CD1c-positive myeloid dendritic cell (primary cell): ENCODE data around the gene BAHCC1.

Source experiments
- DNase-seq: peaks from one replicate; pipeline ENCODE4 v3.0.0-alpha.2; 2016; ENCODE audit errors: extremely low spot score

BAHCC1 gene

DNA sequence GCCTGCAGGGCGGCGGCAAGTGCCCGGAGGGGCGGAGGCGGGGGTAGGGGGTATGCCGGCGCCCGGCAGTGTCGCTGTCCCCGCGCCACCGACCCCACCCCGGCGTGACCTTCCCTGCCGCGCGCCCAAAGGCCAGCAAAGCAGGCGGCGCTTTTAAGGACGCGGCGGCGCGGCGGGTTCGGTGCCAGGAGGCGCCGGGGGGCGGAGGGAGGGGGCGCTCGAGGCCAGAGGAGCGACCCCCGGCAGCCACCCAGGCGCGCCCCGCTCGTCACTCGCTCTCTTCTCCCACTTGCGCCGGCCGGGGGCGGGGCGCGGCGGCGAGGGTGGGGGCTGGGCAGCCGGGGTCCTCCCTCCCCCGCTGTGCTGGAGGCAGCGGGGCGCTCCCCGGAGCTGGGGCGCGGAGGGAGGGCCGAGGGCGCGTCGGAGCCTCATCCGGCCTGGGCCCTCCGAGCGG, 8.6 kb upstream of the BAHCC1 start:
- peak; percentile 32 for DNase-seq

DNA sequence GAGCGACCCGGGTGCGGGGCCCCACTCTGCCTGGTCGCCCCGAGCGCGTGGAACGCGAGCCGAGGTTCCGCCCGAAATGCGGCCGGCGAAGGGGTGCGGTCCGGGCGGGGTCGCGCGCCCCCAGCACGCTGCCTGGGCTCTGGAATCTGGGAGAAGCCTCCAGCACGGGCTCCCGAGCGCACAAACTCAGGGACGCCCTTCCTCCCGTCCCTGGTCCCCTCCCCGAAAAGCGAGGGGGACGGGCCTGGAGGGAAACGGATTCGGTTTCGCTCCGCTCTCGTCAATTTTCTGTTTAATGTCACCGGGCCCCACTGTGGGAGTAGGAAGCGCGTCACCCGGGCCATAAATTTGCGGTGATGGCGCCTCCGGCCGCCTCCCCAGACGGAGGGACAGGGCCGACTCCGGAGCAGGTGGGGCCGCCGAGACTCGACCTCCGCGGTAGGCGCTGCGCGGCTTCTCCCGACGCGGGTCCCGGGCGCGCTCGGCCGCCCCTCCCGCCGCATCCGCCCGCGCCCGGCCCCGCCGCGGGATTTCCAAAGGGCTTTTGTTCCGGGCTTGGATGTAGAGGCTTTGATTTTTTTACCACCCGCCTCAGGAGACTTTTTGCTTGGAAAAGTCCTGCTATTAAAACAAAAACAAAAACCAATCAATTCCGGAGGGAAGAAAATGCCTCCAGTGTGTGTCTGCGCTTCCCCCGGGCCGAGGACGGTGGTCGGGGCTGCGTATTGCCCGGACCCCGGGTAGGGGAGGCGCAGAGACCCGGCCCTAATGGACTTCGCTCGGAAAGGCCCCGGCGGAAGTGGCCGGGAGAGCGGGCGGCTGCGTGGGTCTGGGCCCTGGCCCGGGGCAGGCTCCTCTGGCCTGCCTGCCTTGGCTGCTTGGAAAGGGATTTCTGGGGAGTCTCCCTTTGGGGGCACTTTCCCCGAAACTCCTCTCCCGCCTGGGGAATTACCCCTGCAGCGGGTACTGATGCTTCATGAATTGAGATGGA, 7.9 kb upstream of the BAHCC1 start:
- DNase-seq: peak; percentile 89

DNA sequence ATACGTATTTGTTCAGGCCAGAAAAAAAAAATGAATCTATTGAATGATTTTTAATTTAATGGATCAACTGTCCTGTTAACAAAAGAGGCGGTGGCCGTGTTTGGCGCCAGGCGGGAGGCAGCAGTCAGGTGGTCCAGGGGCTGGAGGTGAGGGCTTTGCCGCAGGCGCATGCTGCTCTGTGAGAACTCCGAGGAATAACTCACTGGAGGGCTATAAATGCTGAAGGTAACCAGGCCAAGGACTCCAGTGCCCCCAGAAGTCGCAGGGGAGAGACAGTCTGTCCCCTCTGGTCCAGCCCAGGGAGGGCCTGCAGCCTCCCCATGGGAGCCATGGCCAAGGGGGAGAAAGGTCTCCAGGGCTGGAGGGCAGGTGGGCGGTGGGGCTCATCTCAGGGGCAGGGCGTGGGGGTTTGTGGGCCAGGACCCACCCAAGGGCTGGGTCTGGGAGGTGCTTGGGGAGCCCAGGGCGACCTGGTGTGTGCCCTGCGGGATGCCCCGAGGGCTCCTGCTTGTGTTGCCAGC, 7.1 kb upstream of the BAHCC1 start:
- no peak for DNase-seq

- DNase-seq: no peak
These were observed 6.5 kb upstream of the BAHCC1 start for GRCh38 chr17:81388612-81389367.

- no peak for DNase-seq
These were observed 5.7 kb upstream of the BAHCC1 start for GRCh38 chr17:81389585-81389984.

- no peak for DNase-seq
These were observed 5.0 kb upstream of the BAHCC1 start for GRCh38 chr17:81390029-81390872.

DNA sequence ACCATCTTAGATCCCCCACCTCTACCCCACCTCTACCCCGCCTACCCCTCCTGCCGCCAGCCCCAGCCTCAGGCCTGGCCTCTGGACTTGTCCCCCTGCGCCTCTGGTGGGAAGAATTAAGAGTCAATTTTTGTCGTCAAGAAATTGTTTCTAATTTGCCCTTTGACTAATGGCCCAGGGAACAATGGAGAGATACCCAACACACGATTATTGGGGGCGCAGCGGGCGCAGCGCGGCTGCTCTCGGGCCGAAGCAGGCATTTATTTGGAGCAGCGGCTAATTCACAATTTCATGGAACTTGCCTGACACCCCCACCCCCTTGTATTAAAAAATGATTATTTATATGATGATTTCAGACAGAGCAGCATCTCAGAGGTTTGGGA, 4.4 kb upstream of the BAHCC1 start:
- no peak for DNase-seq

- no peak for DNase-seq
These were observed 3.8 kb upstream of the BAHCC1 start for GRCh38 chr17:81391293-81391935.

GRCh38 chr17:81391936-81392908, 3.0 kb upstream of the BAHCC1 start:
- DNase-seq: no peak

DNA sequence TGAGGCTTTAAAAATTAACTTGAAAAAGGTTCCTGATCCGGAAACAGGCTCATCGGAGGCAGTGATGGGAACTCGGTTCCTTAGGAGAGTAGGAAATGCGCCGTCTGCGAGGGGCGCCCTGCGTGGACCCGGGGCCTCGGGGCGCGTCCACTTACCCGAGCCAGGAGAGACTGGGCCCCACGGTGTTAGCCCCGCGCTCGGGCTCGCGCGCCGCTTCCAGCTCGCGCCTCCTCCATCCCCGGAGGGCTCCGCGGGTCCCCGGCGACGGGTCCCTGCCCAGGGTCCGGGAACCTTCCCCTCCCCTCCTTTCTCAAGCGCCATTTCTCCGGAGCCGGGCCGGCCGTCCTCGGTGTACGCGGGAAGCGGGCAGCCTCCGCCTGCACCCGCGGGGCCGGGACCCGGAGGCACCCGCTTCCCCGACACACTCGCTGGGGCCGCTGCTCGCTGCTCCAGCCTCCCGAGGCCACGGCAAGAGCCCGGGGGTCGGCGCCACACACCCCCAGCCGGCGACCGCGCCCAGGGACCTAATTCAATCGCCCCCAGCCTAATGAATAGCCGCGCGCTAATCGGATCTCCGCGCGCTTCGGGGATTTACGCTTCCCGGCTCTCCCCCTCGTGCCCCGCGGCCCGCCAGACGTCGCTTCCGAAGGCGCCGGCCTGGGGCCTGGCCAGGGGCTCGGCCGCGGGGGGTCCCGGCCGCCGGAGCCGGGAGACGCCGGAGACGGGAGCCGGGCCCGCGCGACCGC, 2.2 kb upstream of the BAHCC1 start:
- no peak for DNase-seq

- DNase-seq: peak; percentile 98
These were observed 1.4 kb upstream of the BAHCC1 start for GRCh38 chr17:81393684-81394376.

GRCh38 chr17:81394377-81394920, 808 bp upstream of the BAHCC1 start:
- DNase-seq: peak; percentile 19

- no peak for DNase-seq
These were observed 482 bp downstream of the BAHCC1 start for GRCh38 chr17:81395600-81396277.

DNA sequence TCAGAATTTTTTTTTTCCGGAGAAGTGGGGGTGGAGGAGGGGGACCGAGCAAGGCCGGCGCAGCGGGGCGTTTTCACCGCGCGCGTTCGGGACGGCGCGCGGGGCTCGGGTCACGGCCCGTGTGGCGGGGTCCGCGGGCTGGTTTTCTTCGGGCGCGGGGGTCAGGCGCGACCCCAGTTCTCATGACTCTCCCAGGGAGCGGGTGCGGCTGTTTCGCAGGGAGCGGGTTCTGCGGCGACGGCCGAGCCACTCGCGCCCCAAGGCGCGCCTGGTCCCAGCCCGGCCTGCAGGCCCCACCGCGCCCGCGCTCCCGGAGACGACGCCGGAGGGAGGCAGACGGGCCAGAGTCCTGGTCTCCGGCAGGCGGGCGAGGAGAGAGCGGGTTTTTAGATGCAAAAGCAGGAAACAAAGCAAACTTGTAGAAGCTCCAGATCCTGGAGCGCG, 1.0 kb downstream of the BAHCC1 start:
- no peak for DNase-seq

- DNase-seq: peak; percentile 81
These were observed 1.6 kb downstream of the BAHCC1 start for GRCh38 chr17:81396722-81397313.

- peak; percentile 58 for DNase-seq
These were observed 2.3 kb downstream of the BAHCC1 start for GRCh38 chr17:81397314-81398175.
